ENCODE data around the gene SLC38A10. TPM values are rescaled to one million over a fixed set of nuclear protein-coding genes. Genes with fewer than 3 reads are reported as not detected.

SLC38A10 gene
- total RNA-seq, 1 donor from 2014 or later, result 261 TPM

DNA sequence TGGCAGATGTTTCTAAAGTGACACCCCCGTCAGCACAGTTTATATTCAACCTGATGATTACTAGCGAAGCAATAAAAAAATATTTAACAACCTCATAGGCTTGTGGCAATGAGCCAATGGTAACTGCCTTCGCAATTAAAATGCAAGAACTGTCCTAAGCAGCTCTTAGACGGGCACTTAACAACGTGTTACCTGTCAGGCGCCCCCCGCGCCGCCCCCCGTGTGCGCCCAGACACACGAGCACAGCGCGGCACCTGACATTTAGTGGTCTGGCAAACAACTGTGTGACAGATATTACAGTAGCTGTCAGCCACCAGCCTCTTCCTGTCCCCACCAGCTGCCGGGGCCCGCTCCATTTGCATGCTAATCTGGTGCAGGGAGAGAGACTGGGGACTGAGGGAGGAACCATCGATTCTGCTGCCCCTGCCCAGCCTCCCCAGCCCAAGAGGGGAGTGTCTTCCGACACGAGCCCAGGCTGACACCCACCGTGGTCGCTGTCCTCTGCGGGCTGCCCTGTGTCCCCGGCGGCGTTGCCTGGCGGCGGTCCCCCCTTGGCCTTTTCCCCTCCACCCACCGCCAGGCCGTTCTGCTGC, 43.3 kb downstream of the SLC38A10 start:
- Histone ChIP-seq H3K4me1 (peaks cover 0 to 13% of the 10 kb centered on the region in 2 donors), H3K36me3 (peaks cover 29 to 33% of the 10 kb centered on the region in 2 donors), H3K4me3 (no peak overlapping the region), H3K27ac (no peak overlapping the region), H3K27me3 (no peaks in the 10 kb centered on the region), H3K9me3 (no peaks in the 10 kb centered on the region)
- no peak for DNase-seq (ENCODE audit: low spot score in 2 of 2)
- intact Hi-C loops (cut with DNase I), result loop anchor here (5.0 kb wide), 1 partner anchor 40 kb away; no protein-coding TSS in a partner anchor
- TF ChIP-seq CTCF (IDR thresholded peaks at IDR 0.05), result no peak

DNA sequence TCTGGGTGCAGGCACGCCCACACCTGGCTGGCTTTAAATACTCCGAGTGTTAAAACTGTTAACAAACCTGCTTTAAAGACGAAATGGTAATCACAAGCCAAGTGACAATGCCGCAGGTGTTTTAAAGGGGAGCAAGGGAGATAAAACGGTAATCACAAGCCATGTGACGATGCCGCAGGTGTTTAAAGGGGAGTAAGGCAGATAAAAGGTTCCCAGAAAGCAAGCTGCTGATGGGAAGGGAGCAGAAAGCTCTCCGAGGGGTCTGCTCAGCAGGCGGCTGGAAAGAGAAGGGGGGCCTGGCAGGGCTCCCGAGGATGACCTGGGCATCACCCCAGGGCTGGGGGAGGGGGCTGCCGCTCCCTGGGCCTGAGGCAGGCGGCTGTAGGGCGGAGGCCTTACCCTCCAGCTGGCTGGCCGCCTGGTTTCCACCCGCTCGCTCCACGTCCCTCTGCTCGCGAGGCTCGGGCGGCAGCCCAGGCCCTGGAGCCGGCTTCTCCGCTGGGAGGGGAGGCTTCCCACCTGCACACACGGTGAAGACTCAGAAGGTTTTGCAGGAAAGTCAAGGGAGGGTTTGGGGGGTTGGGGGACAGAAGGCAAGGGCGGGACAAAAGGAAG, 43.9 kb downstream of the SLC38A10 start:
- TF ChIP-seq CTCF (IDR thresholded peaks at IDR 0.05), result no peak
- DNase-seq (ENCODE audit: low spot score in 2 of 2), result no peak
- Histone ChIP-seq H3K27ac (no peak overlapping the region), H3K27me3 (no peaks in the 10 kb centered on the region), H3K4me3 (no peak overlapping the region), H3K9me3 (no peaks in the 10 kb centered on the region), H3K4me1 (peaks cover 0 to 13% of the 10 kb centered on the region in 2 donors), H3K36me3 (peaks cover 29 to 33% of the 10 kb centered on the region in 2 donors)
- intact Hi-C loops (cut with DNase I), result loop anchor here (5.0 kb wide), 1 partner anchor 41 kb away; no protein-coding TSS in a partner anchor

DNA sequence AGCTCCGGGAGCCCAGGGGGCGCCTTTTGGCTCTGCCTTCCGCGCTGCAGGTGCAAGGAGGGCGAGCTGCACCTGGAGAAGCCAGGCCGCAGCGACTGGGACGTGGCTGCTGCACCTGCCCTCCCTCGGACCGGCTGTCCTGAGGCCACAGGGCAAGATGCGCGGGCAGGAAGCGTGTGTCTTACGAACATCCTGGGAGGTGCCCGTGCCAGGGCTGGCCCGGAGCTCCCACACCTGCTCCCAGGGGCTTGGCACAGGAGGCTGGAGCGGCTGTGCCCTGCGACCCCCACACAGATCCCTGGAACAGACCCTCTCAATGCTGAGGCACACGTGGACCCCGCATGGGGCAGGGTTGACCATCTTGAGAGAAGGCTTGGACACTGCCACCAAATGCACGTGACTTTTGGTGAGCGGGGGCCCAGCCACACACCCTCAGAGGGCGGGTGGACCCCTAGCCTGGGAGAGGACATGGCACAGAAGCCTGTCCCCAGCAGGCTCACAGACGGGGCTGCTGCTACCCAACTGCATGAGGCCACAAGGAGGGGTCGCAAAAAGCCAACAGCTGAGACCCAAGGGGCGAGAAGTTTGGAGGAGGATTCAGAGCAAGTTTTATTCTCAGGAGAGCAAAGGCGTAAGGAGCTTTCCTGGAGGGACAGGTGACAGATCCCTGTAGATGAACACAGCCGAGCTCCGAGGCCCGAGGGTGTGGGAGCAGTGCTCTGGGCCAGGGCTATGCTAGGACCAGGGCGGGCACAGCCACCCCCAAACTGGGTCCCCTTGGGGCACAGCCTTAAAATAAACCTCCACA, 44.6 kb downstream of the SLC38A10 start:
- no peaks in the 10 kb centered on the region for H3K27me3 ChIP-seq
- DNase-seq (ENCODE audit: low spot score in 2 of 2), result no peak
- H3K9me3 ChIP-seq, result no peaks in the 10 kb centered on the region
- H3K27ac ChIP-seq, result no peak overlapping the region
- H3K36me3 ChIP-seq, result peaks cover 29 to 33% of the 10 kb centered on the region in 2 donors
- TF ChIP-seq CTCF (IDR thresholded peaks at IDR 0.05), result no peak
- H3K4me3 ChIP-seq, result no peak overlapping the region
- H3K4me1 ChIP-seq, result peaks cover 0 to 6% of the 10 kb centered on the region in 2 donors
- intact Hi-C loops (cut with DNase I), result loop anchor here (5.0 kb wide), 1 partner anchor 42 kb away; no protein-coding TSS in a partner anchor

DNA sequence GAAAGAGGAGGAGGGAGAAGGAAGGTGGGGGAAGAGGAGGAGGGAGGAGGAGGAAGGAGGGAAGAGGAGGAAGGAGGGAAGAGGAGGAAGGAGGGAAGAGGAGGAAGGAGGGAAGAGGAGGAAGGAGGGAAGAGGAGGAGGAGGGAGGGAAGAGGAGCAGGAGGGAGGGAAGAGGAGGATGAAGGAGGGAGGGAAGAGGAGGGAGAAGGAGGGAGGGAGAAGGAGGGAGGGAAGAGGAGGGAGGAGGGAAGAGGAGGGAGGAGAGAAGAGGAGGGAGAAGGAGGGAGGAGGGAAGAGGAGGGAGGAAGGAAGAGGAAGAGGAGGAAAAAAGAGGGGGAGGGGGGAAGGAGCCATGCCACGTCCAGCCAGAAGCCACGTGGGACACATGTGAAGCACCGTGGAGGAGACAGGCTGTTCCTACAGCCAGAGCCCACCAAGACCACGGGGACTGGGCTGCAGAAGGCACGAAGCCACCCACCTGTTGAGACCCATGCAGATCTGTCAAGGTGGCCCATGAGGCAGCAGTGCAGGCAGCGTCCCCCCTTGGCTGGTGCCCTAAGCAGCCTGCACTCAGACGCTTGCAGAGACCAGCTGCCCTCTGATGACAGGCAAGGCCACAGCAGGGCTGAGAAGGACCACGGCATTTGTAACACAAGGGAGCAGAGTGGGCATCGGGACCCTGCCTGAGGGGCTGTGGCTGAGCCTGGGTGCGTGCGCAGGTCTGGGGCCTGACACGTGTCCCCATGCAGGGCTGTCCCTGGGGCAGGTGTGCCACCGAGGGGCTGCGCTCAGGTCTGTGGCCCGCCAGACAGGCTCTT, 45.7 kb downstream of the SLC38A10 start:
- Histone ChIP-seq H3K9me3 (no peaks in the 10 kb centered on the region), H3K36me3 (peaks cover 29 to 37% of the 10 kb centered on the region in 2 donors), H3K4me1 (no peaks in the 10 kb centered on the region), H3K27ac (no peak overlapping the region), H3K4me3 (no peak overlapping the region), H3K27me3 (no peaks in the 10 kb centered on the region)
- DNase-seq (ENCODE audit: low spot score in 2 of 2), result no peak
- TF ChIP-seq CTCF (IDR thresholded peaks at IDR 0.05), result no peak
- intact Hi-C loops (cut with DNase I), result loop anchor here (5.0 kb wide), 1 partner anchor 43 kb away; no protein-coding TSS in a partner anchor

DNA sequence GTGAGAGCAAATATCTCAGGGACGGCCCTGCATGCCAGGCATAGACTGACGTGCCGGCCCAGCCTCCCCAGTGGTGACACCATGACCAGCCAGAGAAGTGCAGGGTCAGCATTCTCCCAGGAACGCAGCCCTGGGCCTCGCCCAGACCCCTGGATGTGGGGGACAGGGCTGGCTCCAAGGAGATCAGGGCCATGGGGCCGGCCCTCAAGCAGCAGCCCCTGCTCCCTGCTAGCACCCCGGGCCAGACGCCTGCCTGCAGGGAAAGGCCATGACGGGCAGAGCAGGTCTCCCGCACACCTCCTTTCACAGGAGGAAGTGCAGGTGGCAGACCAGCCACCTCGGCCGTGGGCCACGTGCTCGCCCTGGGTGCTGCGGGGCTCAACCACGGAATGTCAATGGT, 46.5 kb downstream of the SLC38A10 start:
- H3K27ac ChIP-seq, result no peak overlapping the region
- H3K4me1 ChIP-seq, result no peaks in the 10 kb centered on the region
- no peaks in the 10 kb centered on the region for H3K9me3 ChIP-seq
- intact Hi-C loops (cut with DNase I), result no loop called here
- no peaks in the 10 kb centered on the region for H3K27me3 ChIP-seq
- no peak for DNase-seq (ENCODE audit: low spot score in 2 of 2)
- no peak overlapping the region for H3K4me3 ChIP-seq
- H3K36me3 ChIP-seq, result peaks cover 29 to 37% of the 10 kb centered on the region in 2 donors
- TF ChIP-seq CTCF (IDR thresholded peaks at IDR 0.05), result no peak

Data from ascending aorta (tissue), 2 donors.